NCI-H748 (cell line): ENCODE measurements around the gene ARRB2.

Experiments used
- DNase-seq: peaks from one replicate; lab custom pipeline; 2025; ENCODE audit not compliant: unreplicated experiment; lab: John Stamatoyannopoulos, UW

The ARRB2 gene

GRCh38 chr17:4722678-4723240 is 12.3 kb downstream of the ARRB2 start:
- no peak for DNase-seq

- DNase-seq = no peak
Measured at GRCh38 chr17:4724650-4725049, 14.2 kb downstream of the ARRB2 start.

DNA sequence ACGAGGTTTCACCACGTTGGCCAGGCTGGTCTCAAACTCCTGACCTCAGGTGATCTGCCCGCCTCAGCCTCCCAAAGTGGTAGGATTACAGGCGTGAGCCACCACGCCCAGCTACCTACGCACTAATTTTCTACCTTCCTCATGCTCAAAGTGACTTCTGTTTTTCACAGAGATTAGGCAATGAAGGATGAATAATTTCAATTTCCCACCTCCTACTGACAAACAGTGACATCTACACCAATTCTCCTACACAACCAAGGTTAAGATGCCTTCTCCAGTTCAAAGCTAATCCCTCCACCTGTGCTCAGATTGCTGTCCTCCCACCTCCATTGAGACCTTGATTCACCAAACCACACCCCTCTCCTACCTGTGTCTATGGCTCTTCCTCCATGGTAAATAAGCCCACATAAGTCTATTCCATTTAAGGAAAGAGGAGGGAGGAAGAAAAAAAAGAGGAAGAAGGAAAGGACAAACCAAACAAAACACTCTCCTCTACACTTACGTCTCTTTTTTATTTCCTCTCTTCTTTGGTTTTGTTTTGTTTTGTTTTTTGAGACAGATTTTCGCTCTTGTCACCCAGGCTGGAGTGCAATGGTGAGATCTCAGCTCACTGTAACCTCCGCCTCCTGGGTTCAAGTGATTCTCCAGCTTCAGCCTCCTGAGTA is 15.3 kb downstream of the ARRB2 start:
- DNase-seq = no peak

GRCh38 chr17:4728124-4728523 is 17.7 kb downstream of the ARRB2 start:
- DNase-seq = no peak

DNA sequence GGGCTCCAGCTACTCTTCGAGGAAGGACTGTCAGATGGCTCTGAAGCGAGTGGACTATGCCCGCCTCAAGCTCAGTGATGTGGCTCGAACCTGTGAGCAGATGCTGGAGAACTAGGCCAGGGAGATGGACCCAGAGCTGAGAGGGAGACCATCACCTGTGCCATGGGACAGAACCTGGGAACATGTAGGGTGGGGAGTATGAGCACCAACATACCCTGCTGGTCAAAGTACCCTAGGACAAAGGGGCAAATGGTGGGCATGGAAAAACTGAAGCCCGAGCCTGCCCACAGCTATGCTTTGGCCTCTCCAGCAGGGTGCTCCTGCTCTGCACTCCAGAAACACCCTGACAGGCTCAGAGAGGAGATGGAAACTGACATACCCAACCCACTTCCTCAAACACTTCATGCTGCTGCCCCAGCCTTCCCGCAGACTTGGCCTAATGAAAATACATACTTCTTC is 22.7 kb downstream of the ARRB2 start:
- no peak for DNase-seq

- DNase-seq = no peak
Measured at GRCh38 chr17:4734857-4735475, 24.5 kb downstream of the ARRB2 start.

DNA sequence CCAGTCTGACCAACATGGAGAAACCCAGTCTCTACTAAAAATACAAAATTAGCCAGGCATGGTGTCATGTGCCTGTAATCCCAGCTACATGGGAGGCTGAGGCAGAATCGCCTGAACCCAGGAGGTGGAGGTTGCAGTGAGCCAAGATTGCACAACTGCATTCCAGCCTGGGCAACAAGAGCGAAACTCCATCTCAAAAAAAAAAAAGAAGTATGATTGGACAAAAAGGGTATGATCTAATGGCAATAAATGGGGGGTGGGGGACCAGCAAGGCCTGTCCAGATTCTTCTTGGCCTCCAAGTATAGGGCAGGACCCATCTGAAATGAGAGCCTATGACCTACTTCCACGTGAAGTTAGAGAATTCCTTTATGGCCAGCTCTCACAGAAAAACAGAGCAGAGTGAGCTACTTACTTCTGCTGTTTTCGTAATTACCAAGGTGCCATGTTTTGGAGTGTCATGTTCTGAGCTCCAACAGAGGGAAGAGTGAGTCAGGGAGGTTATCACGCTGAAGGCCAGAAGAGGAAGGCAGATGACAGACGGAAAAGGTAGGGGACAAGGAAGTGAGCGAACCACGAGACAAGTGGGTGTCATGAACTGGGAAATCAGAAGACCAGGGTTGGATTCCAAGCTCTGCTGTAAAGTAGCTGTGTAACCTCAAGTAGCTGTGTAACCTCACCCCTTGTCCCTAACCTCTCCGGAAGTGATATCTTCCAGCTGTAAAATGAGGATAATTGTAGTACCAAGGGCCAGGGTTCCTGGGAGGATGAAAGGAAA is 25.6 kb downstream of the ARRB2 start:
- no peak for DNase-seq

DNA sequence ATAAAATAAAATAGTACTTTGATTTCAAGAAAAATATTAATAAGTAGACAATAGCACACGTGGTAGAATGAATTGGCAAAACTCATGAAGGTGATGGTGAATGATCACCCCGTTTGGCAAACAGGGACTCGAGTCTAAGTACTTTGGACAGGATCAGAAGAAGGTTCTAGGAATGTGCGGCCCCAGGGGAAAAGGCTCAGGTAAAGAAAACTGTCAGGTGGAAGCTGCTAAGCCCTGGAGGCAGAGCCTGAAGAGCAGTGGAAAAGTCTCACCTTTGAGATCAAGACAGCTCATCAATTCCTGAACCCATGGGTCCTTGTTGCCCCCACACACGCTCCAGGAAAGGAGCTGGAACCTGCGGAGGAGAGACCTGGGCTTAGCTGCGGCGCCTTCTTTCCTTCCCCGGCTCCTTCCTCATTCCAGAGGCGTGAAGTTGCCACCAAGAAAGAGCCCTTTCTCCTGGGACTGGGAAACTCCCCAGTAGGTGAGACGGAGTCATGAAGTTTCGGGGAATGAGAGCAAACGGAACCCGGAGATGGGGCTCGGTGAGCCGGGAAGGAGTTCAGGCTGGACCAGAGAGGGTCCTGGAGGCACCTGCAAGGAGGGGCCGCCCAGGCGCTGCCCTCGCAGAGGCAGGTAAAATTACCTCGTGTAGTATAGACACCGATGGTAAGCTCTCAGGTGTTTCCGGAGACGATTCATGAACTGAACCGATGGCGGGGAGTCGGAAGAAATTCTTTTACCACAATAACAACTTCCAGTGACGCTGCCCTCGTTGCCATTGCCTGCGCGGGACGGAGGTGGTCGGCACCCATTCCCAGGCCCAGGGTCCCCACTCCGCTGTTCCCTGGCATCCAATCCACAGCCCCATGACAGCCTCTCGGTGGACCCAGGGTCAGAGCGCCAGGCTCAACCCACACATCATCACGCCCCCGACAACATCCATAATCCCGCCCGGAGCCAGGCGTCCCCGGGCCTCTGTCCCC is 28.0 kb downstream of the ARRB2 start:
- peak; percentile 36 for DNase-seq

DNA sequence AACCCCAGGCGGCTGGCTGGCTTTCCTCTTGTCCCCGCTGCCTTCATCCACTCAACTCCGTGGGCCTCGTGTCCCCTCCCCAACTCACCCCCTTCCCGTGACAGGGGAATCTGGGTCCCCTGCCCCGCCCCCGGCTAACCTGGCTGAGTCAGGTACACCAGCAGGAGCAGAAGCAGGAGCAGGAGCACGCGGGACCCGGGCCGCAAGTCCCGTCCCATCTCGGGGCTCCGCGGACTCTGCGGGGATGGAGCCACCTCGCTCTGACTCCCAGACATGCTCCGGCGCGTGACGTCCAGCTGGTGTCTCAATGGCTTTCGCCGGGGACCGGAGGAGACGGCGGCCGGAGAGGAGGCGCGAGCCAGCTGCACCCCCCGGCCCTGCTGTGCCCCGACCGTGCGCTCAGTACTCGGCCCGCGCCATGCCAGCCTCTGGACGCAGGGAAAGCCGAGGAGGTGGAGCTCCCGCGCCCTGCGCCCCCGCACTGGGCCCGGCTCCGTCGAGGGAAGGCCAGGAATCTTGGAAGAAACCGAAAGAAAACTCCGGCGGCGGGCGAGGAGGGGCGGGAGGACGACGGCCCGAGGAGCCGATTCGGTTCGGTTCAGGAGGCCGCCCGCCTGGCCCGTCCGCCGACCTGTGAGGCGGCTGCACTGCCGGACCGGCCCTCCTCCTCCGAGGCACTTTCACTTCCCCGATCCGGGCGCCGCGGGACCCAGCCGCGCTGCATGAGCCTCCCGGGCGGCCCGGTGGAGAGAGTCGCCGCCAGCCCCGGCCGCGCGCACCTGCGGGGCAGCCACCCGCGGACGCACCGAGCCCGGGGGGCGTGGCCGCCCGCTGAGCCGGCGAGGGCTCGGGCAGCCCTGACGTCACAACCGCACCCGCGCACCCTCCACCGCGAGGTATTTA is 28.9 kb downstream of the ARRB2 start, which contains the start of the genes CXCL16 and ZMYND15:
Gene CXCL16 (minus strand): TSS at position 807 of the 903 bp plus-strand sequence. CDS start 589 bp downstream, at position 218.
Gene ZMYND15 (plus strand): TSS at position 712 of the 903 bp plus-strand sequence. CDS start 716 bp downstream, outside the sequence.
- DNase-seq = peak; percentile 45

- DNase-seq = no peak
Measured at GRCh38 chr17:4740025-4740351, 29.6 kb downstream of the ARRB2 start.

- DNase-seq = no peak
Measured at GRCh38 chr17:4740584-4740983, 30.2 kb downstream of the ARRB2 start.

DNA sequence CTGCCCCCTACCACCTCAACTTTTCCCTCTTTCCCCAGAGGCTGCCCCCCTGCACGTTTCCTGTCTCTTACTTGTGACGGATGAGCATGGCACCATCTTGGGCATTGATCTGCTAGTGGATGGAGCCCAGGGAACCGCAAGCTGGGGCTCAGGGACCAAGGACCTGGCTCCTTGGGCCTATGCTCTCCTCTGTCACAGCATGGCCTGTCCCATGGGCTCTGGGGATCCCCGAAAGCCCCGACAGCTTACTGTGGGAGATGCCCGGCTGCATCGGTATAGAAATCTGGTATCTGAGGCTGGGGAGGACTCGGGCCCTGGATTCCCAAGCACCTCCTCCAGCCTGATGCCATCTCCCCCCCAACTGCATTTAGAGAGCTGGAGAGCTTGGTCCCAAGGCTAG is 31.1 kb downstream of the ARRB2 start:
- no peak for DNase-seq

GRCh38 chr17:4742133-4742532 is 31.7 kb downstream of the ARRB2 start:
- DNase-seq = no peak

DNA sequence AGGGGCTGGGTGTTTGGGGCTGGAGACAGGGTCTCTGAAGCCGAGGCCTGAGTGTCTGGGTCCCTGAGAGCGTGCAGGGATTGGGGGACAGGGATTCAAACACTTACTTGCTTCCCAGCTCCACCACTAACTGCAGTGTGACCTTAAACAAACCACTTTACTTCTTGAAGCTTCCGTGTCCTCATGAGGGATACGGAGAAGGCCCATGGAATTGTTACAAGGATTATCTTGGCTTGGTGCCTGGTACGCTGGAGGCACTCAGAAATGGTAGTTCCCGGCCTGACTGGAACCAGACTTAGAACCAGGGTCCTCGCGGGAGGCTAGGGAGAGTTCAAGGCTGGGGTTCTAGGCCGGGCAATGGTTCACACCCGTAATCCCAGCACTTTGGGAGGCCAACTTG is 32.2 kb downstream of the ARRB2 start:
- DNase-seq = no peak

GRCh38 chr17:4743216-4743615 is 32.8 kb downstream of the ARRB2 start:
- no peak for DNase-seq

DNA sequence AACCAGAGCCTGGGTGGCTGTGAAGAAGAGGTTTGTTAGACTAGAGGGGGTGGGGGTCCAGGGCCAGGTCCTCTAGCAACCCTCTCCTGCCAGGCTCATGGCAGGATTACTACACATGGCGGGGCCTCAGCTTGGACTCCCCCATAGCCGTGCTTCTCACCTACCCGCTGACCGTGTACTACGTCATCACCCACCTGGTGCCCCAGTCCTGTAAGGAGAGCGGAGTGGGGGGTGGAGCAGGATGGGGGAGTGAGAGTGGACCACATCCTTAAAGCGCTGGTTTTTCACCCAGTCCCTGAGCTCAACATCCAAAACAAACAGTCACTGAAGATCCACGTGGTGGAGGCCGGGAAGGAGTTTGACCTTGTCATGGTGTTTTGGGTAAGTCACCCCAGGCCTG is 33.5 kb downstream of the ARRB2 start:
- no peak for DNase-seq

- no peak for DNase-seq
Measured at GRCh38 chr17:4744999-4745969, 34.9 kb downstream of the ARRB2 start.

DNA sequence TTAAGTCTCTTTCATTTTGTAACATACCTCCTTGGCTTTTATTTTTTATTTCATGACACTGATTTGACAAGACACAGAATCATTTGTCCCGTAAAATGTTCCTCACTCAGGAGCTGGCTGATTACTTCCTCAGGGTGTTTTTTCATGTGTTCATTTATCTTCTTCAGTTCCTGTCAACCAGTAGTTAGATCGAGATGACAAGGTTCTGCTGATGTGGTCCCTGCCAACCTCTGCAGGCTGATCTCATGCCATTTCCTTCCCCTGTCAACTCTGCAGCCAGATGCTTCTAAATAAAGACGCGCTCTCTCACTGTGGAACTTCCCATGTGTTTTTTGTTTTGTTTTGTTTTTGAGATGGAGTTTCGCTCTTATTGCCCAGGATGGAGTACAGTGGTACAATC is 37.4 kb downstream of the ARRB2 start:
- DNase-seq = no peak
